K562 (cell line): ENCODE measurements around the gene HOXB4. TPM values are rescaled to one million over a fixed set of nuclear protein-coding genes. Genes with fewer than 3 reads are reported as not detected.

Experiments
- POLR2G ChIP-seq: fragments of 200-400 bp; formaldehyde crosslinking; IDR thresholded peaks from 2 replicates; pipeline ENCODE4 v1.6.1; 2017; ENCODE audit warnings: low read depth, mild to moderate bottlenecking, antibody characterized with exemption, low read length, moderate library complexity
- RBM14 ChIP-seq: fragments of 200-400 bp; formaldehyde crosslinking; IDR thresholded peaks from 2 replicates; pipeline ENCODE4 v1.6.1; 2018; ENCODE audit warnings: low read depth, mild to moderate bottlenecking, low read length, moderate library complexity, borderline replicate concordance; ENCODE audit not compliant: insufficient read depth
- SP2 ChIP-seq: IDR thresholded peaks from 2 replicates; pipeline ENCODE4 v1.6.1; 2011; ENCODE audit warnings: mild to moderate bottlenecking, low read depth, low read length, moderate library complexity; ENCODE audit not compliant: poor library complexity, severe bottlenecking; ENCODE audit errors: extremely low read depth
- VEZF1 ChIP-seq: fragments of 200-800 bp; sonication (Bioruptor generic); IDR thresholded peaks from 2 replicates; pipeline ENCODE4 v1.6.1; 2017; ENCODE audit warnings: missing genetic modification characterization, missing compliant biosample characterization
- ZMIZ1 ChIP-seq, 2 experiments: fragments of 150-350 bp in 1 of 2; IDR thresholded peaks; 2 replicates each; pipeline ENCODE4 v1.6.1; 2012 to 2016; ENCODE audit warnings: low read depth in 2 of 2, low read length in 2 of 2, mild to moderate bottlenecking in 1 of 2, moderate library complexity in 1 of 2
- ZNF592 ChIP-seq: fragments of 450-650 bp; IDR thresholded peaks from 2 replicates; pipeline ENCODE4 v1.6.1; 2017; ENCODE audit warnings: antibody characterized with exemption, mild to moderate bottlenecking
- polyA plus RNA-seq, 8 experiments: library from polyadenylated mRNA; depleted of rRNA in 4 of 8; stranded (reverse) in 5 of 8; unstranded in 3 of 8; fragments of >200 nt; fragmentation: Nextera tagmentation in 2 of 8; fragmentation: Illumina TruSeq in 1 of 8; extraction: Ambion mirVana in 2 of 8; extraction: Trizol in 1 of 8; gene quantifications; 2 replicates each; pipeline versions ENCODE4 v1.2.1 to v1.2.3, GENCODE V29; 2011 to 2014; ENCODE audit warnings: inconsistent platforms in 1 of 8, missing spikeins in 1 of 8
- total RNA-seq, 7 experiments: library from RNA; depleted of rRNA in 6 of 7; stranded (reverse); fragments of >200 nt in 6 of 7; fragmentation: Illumina TruSeq in 2 of 7; extraction: Trizol in 2 of 7; gene quantifications; 2 replicates each; pipeline versions ENCODE4 v1.2.1 to v1.2.3, GENCODE V29; 2011 to 2021; ENCODE audit warnings: low replicate concordance in 1 of 7

HOXB4 gene
- total and polyA plus RNA-seq, 9 of the 15 experiments (the other 6 are each of a cell fraction or from before 2014, with no cell fraction given), result 1.6 to 34.9 (median 14.9) TPM

GRCh38 chr17:48554412-48555257, 23.5 kb downstream of the HOXB4 start (continued):
- TF ChIP-seq ZMIZ1 (IDR thresholded peaks at IDR 0.05; ENCODE audit: low read depth in 2 of 2, low read length in 2 of 2) (no peak), RBM14 (no peak), SP2 (no peak), ZNF592 (peak; percentile 51; the same call in 1 of the 2 replicates), VEZF1 (CRISPR knock-in tag) (no peak), POLR2G (peak; percentile 62; the same call in 1 of the 2 replicates)
